ENCODE measurements around the gene SULF2.
A peak's percentile ranks its signal among the peaks of the same experiment; 100 is the strongest.

Gene SULF2

GRCh38 chr20:47682028-47682783, 103.1 kb downstream of the SULF2 start:
- DNase-seq: peak; percentile 64

DNA sequence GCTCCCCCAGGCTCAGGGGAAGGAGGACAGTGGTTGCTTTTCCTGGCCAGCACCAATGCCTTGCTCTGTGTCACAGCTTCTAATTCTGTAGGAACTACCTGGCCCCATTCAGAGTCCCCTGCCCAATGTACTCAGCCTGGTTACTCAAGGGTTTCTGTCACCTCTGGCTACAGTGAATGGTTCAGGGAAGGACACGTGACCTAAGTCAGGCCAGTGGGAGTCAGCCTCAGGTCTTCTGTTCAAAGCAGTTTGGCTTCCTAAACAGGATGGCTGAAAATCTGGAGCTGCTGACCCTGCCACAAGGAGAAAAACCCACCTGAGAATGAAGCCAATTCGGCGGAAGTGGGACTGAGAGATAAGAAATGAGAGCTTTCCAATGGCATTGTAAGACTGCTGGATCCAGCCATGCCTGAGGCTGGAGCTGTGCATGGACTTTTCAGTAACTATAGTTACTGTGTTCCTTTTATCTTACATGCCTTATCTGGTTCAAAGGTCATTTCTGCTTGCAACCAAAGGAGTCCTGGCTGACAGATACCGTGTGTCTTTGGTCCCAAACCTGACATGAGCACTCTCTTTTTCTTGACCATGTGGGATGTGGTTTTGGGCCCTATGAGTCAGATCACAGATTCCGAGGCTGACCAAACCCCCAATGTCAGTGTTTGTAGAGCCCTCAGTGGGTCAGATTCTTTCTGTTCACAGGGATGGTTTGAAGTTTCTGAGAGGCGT, 104.3 kb downstream of the SULF2 start:
- DNase-seq: peak; percentile 14

DNA sequence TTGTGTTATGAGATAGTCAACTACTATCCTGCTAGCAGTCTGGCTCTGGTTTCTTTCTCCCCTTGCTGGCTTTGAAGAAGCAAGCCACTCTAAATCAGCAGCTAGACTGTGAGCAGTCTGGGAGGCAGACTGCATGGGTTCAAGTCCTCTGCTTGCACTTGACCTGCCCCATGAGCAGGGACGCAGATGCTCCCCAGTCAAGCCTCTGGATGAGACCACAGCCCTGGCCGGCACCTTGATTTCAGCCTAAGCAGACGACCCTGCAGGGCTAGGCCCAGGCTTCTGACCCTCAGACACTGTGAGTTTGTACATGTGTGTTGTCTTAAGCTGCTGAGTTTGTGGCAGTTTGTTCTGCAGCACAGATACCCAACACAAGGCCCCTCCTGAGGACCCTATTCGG, 105.8 kb downstream of the SULF2 start:
- DNase-seq: no peak

DNA sequence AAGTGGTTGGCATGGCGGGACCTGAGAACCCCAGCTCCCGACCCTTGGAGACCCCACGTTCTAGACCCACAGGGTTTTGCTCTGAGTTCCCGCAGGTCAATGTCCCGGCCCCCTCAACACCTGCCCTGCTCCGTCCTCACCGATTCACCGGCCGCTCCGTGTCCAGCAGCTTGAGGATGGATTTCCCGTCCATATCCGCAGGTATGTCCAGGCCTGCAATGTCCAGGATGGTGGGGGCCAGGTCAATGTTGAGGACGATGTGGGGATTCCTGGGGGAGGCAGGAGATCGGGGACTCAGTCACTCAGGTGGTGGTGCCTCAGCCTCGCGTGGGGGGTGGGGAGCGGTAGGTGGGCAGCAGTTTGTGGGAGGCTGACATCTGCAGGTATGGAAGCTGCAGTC, 106.7 kb downstream of the SULF2 start:
- DNase-seq: no peak

DNA sequence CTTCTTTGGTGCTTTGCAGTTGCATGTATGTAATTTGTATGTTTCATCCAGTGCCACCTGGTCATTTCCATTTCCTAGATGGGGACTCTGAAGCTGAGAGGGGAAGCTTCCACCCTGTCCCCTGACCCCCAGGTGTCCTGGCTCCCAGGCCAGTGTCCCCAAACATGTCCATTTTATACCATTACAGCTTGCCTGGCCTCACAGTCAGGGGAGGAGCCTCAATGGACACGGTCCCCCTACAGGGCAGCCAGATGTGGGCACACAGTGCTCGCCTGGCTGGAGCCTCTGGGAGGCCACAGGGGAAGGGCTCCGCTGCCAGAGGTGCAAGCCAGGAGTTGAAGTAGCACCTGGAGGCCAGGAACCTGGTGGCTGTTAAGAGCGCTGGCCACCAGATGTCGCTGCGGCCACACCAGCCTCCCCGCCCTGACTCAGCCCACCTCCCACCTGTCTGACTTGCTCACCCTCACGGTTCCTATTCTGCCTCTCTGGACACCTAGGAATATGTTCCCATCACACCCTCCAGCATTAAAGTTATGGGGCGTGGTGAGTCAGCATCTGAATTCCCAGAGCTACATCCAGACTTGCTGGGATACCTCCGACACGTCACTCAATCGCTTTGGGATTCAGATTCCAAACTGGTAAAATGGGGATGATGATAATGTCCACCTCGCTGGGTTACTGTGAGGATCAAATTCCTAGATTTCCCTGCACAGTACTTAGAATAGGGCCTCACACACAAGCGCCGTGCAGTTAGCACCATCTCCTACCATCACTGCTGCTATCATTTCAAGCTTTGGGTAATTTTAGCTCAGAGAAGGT, 107.4 kb downstream of the SULF2 start:
- DNase-seq: peak; percentile 13

DNA sequence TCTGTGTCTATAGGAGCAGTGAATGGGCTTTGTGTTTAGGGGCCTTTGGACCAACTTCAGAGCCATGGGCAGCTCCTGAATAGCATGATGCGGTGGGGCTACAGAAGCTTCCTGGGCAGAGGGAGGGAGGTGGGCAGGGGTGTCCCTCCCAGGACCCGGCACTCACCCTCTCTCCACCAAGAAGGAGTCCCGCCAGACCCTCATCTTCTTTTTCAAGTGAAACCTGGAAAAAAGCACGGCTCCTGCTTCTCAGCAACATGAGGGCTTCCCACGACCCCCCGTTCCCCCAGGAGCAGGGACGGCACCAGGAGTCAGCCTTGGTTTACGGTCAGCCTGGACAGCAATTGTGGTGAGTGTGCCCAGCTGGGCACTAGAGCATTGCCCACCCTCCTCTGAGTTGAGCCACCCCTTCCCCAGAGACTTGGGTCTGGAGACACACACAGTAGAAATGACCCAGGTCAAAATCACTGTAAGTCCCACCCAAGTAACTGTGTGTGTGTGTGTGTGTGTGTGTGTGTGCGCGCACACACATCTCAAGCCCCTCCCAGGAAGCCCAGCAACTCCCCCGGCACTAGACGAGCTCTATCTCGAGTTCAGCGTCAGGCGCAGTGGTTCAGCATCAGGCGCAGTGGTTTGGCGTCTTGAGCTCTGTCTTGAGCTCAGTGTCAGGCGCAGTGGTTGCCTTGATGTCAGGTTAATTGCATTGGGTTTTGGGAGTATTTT, 108.2 kb downstream of the SULF2 start:
- no peak for DNase-seq

DNA sequence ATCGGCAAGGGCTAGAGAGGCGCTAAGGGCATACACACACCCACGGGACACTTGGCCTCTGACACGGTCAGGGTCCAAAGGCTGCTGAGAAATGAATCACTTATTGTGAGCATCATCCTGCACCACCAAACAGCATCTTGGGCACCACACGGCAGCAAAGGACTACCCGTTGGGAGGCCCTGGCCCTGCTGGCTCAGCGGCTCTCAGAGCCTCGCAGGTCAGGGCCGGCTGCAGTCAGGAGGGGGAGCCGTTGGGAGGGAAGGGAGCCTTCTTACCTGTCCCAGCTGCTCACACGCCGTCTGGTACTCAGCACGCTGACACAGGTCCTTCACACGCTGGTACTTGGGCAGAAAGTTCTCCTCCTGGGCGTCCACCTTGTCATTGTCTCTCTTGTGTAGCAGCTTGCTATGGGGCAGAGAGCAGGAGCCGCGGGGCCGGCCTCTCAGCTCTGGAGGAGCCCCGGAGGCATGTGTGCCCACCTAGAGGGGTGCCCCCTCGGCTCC, 109.0 kb downstream of the SULF2 start:
- DNase-seq: no peak

DNA sequence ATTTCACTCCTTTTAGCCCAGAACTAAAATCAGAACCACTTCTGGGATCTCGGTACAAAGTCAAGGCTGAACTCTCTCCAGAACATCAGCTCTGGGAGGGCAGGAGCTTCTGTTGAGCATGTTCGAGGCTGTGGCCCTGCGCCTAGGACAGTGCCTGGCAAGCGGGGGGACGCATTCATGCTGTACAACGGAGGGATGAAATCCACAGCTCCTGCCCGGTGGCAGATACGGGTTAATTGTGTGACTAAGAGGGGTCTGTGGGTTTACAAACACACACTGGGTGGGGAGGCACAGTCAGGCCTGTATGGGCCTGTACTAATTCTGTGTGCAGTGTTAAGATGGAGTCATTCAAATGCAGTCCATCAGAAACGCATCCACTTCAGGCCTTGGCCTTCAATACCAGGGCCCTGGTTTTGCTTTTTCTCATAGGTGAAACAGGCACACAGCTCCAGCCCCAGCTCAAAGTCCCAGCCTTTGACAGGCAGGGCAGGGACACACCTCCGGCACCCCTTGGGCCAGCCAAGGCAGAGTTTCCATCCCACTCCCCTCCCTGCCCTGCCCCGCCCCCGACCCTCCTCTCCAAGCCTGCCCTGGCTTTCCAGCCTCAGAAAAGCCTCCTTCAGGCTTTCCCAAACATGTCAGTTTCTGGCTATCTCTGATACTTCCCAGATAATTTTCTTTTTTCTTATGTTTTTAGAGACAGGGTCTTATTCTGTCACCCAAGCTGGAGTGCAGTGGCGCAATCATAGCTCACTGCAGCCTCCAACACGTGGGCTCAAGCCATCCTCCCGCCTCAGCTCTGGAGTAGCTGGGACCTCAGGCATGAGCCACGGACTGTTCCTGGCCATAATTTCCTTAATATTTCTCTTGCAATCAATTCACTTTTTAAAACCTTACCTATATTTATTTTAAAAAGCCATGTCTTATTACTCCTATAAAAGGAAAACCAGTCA, 109.8 kb downstream of the SULF2 start:
- DNase-seq: no peak

- no peak for DNase-seq
These were observed 110.6 kb downstream of the SULF2 start for GRCh38 chr20:47674686-47675085.

DNA sequence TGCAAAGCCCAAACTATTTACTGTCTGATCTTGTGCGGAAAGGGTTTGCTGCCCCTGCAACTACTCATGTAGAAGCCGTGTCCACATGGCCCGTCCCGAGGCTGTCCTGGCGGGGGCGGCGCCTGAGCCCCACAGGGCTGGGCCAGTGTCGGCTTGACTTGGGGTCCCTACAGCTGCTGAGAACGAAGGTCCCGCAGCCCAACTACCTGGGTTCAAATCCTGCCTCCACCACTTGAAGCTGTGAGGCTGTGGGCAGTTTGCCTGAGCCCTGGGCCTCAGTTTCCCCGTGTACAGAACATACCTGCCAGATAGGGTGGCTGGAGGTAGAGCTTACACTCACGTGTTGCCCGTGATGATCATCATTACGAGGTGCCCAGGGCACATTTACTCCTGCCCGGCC, 111.1 kb downstream of the SULF2 start:
- DNase-seq: no peak

DNA sequence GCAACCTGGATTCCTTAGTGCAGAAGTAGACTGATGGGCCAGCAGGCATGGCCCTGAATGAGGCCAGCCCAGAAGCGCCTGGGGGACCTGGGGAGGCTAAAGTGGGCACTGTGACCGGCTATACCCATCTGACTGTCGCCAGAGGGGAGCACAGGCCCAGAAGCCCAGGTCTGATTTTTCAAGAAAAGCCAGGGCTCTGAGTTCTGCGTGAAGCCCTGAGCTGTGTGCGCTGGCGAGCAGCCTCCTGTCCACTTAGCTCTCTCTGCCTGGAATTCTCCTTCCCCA, 111.7 kb downstream of the SULF2 start:
- DNase-seq: no peak

- DNase-seq: no peak
These were observed 112.2 kb downstream of the SULF2 start for GRCh38 chr20:47672886-47673670.

DNA sequence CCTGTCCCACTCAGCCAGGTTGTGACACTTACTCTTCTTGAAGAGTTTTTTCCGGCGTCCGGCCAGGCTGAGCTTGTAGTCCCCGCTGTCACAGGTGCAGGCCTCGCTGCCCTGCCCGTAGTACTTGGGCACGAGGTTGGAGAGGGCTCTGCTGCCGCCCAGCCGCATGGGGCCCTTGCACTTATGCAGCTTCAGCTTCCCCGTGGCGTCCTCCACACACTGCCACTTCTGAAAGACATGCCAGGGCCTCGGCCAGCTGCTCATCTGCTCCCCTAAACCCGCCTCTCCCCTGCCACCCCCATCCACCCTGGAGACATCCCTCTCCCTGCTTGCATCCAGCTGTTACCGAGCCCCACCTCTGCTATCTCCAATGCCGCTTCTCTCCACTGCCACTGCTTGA, 113.1 kb downstream of the SULF2 start:
- no peak for DNase-seq

DNA sequence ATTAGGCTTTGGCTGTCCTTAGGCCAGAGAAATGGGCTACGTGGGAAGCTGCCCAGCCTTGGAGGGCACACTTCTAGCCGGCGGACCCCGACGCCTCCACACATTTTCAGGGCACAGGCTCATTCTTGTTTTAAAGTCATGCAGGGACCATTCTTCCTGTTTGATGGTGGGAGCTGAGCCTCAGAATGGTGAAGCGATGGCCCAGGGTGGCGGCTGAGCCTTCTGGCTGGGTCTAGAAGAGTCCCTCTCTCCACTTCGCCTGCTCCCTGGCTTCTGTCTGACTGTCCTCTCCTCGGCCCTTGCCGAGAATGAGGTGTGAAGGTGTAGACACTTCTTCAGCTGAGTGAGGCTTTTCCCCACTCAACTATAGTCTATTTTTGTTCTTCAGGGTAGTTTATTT, 114.4 kb downstream of the SULF2 start:
- no peak for DNase-seq

DNA sequence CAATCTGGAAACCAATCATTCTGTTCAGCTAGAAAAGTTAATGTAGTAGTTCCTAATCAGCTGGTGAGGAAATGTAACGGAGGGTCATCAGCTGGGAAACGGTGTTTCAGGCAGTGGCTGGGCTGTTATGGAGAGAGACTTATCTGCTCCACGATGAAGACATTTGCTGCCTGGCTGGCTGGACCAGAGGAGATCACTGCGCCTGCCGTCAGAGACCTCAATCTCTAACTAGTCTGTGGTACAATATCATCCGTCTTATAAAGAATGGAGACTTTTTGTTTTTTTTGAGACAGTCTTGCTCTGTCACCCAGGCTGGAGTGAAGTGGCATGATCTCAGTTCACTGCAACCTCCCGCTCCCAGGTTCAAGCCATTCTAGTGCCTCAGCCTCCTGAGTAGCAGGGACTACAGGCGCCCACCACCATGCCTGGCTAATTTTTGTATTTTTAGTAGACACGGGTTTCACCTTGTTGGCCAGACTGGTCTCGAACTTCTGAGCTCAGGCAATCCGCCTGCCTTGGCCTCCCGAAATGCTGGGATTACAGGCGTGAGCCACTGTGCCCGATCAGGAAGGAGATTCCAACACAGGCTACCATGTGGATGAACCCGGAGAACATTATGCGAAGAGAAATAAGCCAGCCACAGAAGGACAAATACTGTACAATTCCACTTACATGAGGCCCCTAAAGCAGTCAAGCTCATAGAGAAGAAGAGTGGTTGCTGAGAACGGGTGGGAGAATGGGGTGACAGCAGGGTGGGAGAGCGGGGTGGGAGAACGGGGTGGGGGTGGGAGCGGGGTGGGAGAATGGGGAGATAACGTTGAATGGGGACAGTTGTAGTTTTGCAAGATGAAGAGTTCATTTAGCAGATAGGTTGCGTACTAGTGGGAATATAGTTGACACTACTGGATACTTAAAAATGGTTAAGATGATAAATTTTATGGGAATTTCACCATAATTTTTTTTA, 115.1 kb downstream of the SULF2 start:
- DNase-seq: no peak

DNA sequence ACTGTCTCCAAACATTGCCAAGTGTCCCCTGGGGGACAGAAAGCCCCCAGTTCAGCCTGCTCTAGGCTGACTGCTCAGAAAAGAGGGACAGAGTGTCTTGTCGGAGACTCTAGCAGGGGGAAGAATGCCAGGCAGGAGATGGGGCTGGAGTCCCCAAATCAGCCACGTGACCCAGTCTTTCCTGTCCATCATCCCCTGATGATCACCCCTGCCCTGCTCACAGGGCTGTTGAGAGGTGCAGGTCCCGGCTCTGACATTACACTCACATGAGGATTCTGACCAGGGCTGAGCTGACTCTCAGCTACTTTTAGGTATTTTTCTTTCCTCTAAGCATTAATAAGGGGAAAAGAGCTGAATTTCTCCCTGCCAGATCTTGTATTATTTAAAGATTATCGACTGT, 115.8 kb downstream of the SULF2 start:
- DNase-seq: no peak

- DNase-seq: no peak
These were observed 116.2 kb downstream of the SULF2 start for GRCh38 chr20:47669152-47669425.

- no peak for DNase-seq
These were observed 116.7 kb downstream of the SULF2 start for GRCh38 chr20:47668313-47669151.
